Upper lobe of left lung (tissue), 6 donors: ENCODE data around the gene PNLIPRP2. TPM values are rescaled to one million over a fixed set of nuclear protein-coding genes. Genes with fewer than 3 reads are reported as not detected.

Experiments
- ATAC-seq, 2 donors: fragments of 200-7000 bp; cut with Tn5 transposase; one replicate each; pipeline ENCODE4 v1.9.1; 2022; ENCODE audit warnings: mild to moderate bottlenecking in 2 of 2, moderate library complexity in 2 of 2; ENCODE audit not compliant: low FRiP score in 2 of 2
- DNase-seq, 2 donors: peaks; one replicate each; pipeline ENCODE4 v3.0.0-alpha.2; 2019 to 2020
- H3K27ac ChIP-seq, 4 donors: fragments of 200-600 bp; sonication (generic); one replicate each; pipeline ENCODE4 v1.5.1; 2016 to 2019
- H3K27me3 ChIP-seq, 4 donors: fragments of 200-600 bp; sonication (generic); one replicate each; pipeline ENCODE4 v1.5.1; 2017 to 2019
- H3K36me3 ChIP-seq, 4 donors: fragments of 200-600 bp; sonication (generic); one replicate each; pipeline ENCODE4 v1.5.1; 2016 to 2019
- H3K4me1 ChIP-seq, 4 donors: fragments of 200-600 bp; sonication (generic); one replicate each; pipeline ENCODE4 v1.5.1; 2018 to 2019
- H3K4me3 ChIP-seq, 4 donors: fragments of 200-600 bp; sonication (generic); one replicate each; pipeline ENCODE4 v1.5.1; 2017 to 2019; ENCODE audit warnings: mild to moderate bottlenecking in 2 of 4, moderate library complexity in 1 of 4
- H3K9me3 ChIP-seq, 4 donors: fragments of 200-600 bp; sonication (generic); one replicate each; pipeline ENCODE4 v1.5.1; 2018 to 2019
- EP300 ChIP-seq, 4 donors: sonication (generic); formaldehyde crosslinking; IDR thresholded peaks; one replicate each; pipeline ENCODE4 v1.5.1; 2017; ENCODE audit warnings: antibody characterized with exemption in 4 of 4, control low read depth in 2 of 4
- POLR2A ChIP-seq, 4 donors: fragments of 450-650 bp; IDR thresholded peaks; one replicate each; pipeline ENCODE4 v1.5.1; 2016 to 2017; ENCODE audit warnings: antibody characterized with exemption in 4 of 4, mild to moderate bottlenecking in 2 of 4
- POLR2AphosphoS5 ChIP-seq, 2 donors: sonication (generic); formaldehyde crosslinking; IDR thresholded peaks; one replicate each; pipeline ENCODE4 v1.5.1; 2017; ENCODE audit warnings: antibody characterized with exemption in 2 of 2
- WGBS, 2 donors: methylation state at CpG; one replicate each; pipeline ENCODE4 v1.1.5; 2017 to 2018; 5-methylcytosine and 5-hydroxymethylcytosine counted together
- total RNA-seq, 6 donors: library from RNA; depleted of rRNA in 4 of 6; stranded (reverse); fragments of >200 nt in 4 of 6; gene quantifications; one replicate each; pipeline versions ENCODE4 v1.1.0 to v1.2.1, GENCODE V29; 2016 to 2021
- TF ChIP-seq, protein P1 (sequence below), 6 experiments: fragments of 450-650 bp in 4 of 6; fragments of 200-600 bp in 2 of 6; sonication (generic) in 2 of 6; IDR thresholded peaks; one replicate each; pipeline ENCODE4 v1.5.1; 2016 to 2019; ENCODE audit warnings: antibody characterized with exemption in 6 of 6
- donor health status: DM: no; HTN: no; CAD: no; lungs with moderate emphysema.
- donor health status: DM: no; HTN: yes; CAD: no; lungs with severe emphysema.

The PNLIPRP2 gene
- total RNA-seq, 6 donors from 2014 or later = 0.49 to 0.88 TPM; not detected in 4

DNA sequence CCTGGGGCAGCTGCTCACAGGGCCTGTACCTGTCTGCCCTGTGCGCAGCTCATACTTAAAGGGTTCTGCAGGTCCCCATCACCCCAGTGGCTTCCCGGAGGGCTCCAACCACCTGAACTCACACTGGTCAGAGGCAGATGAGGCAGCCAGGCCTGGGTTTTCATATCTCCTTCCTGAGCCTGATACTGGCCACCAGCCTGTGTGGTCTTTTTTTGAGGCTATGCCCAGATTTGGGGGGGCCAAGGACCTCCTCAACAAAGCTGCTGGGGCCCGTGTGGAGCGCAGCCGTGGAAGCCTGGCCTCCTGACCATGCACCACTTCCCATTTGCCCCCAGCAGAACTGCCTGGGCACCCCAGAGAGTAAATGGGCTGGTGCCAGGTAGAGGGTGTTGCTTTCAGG is 25.7 kb downstream of the PNLIPRP2 start:
- TF ChIP-seq POLR2AphosphoS5 (IDR thresholded peaks at IDR 0.05) = no peak
- TF ChIP-seq EP300 (IDR thresholded peaks at IDR 0.05) = no peak
- TF ChIP-seq POLR2A (IDR thresholded peaks at IDR 0.05) = no peak
- TF ChIP-seq, protein P1, sequence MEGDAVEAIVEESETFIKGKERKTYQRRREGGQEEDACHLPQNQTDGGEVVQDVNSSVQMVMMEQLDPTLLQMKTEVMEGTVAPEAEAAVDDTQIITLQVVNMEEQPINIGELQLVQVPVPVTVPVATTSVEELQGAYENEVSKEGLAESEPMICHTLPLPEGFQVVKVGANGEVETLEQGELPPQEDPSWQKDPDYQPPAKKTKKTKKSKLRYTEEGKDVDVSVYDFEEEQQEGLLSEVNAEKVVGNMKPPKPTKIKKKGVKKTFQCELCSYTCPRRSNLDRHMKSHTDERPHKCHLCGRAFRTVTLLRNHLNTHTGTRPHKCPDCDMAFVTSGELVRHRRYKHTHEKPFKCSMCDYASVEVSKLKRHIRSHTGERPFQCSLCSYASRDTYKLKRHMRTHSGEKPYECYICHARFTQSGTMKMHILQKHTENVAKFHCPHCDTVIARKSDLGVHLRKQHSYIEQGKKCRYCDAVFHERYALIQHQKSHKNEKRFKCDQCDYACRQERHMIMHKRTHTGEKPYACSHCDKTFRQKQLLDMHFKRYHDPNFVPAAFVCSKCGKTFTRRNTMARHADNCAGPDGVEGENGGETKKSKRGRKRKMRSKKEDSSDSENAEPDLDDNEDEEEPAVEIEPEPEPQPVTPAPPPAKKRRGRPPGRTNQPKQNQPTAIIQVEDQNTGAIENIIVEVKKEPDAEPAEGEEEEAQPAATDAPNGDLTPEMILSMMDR (IDR thresholded peaks at IDR 0.05) = no peak
- Histone ChIP-seq H3K4me3 (no peak overlapping the region), H3K4me1 (no peaks in the 10 kb centered on the region), H3K27ac (no peak overlapping the region), H3K36me3 (no peaks in the 10 kb centered on the region), H3K27me3 (no peaks in the 10 kb centered on the region), H3K9me3 (peaks cover 0 to 5% (median 0%) of the 10 kb centered on the region in 4 donors)
- 90 to 98% methylated on average over 5 of the region's 5 CpGs for WGBS, 2 donors
- peak in 1 of 2 donors; percentile 40 for DNase-seq
- ATAC-seq = no peak

DNA sequence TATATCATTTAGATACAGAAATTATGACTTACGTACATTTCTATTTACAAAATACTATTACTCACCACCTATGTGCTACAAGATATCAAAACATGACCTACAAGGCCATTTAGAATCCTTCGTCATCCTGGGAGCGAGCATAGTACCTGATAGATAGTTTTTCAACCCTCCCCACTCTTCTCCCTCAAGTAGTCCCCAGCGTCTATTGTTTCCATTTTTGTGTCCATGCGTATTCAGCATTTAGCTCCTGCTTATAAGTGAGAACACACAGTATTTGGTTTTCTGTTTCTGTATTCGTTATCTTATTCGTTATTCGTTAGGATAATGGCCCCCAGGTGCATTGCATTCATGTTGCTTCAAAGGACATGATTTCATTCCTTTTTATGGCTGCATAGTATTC is 28.1 kb downstream of the PNLIPRP2 start:
- no peak overlapping the region for H3K27ac ChIP-seq
- H3K36me3 ChIP-seq = no peaks in the 10 kb centered on the region
- DNase-seq (no peak), ATAC-seq (no peak)
- no peaks in the 10 kb centered on the region for H3K27me3 ChIP-seq
- no peak overlapping the region for H3K4me3 ChIP-seq
- peaks cover 0 to 5% (median 0%) of the 10 kb centered on the region in 4 donors for H3K9me3 ChIP-seq
- WGBS, 2 donors = 82 to 85% methylated on average over 8 of the region's 8 CpGs
- H3K4me1 ChIP-seq = no peaks in the 10 kb centered on the region
- no peak for TF ChIP-seq POLR2A (IDR thresholded peaks at IDR 0.05)
- no peak for TF ChIP-seq EP300 (IDR thresholded peaks at IDR 0.05)
- TF ChIP-seq POLR2AphosphoS5 (IDR thresholded peaks at IDR 0.05) = no peak
- TF ChIP-seq, protein P1 (IDR thresholded peaks at IDR 0.05) = no peak

DNA sequence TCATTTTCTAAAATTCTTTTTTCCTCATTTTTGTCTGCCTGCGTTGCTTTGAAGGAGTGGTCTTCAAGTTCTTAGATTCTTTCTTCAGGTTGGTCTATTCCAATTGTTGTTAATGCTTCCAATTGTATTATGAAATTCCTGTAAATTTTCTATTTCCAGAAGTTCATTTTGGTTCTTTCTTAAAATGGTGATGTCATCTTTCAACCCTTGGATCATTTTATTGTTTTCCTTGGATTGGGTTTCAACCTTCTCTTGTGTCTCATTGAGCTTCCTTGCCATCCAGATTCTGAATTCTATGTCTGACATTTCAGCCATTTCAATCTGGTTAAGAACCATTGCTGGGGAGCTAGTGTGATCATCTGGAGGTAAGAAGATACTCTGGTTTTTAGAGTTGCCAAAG is 33.1 kb downstream of the PNLIPRP2 start:
- H3K27me3 ChIP-seq = no peaks in the 10 kb centered on the region
- H3K27ac ChIP-seq = no peak overlapping the region
- DNase-seq = no peak
- H3K36me3 ChIP-seq = no peaks in the 10 kb centered on the region
- H3K9me3 ChIP-seq = peaks cover 0 to 4% (median 0%) of the 10 kb centered on the region in 4 donors
- ATAC-seq = no peak
- no peak overlapping the region for H3K4me3 ChIP-seq
- H3K4me1 ChIP-seq = no peaks in the 10 kb centered on the region
- WGBS, 2 donors = 81 to 89% methylated on average over 1 of the region's 1 CpG
- TF ChIP-seq, protein P1 (IDR thresholded peaks at IDR 0.05) = no peak
- TF ChIP-seq POLR2A (IDR thresholded peaks at IDR 0.05) = no peak
- no peak for TF ChIP-seq EP300 (IDR thresholded peaks at IDR 0.05)
- TF ChIP-seq POLR2AphosphoS5 (IDR thresholded peaks at IDR 0.05) = no peak

DNA sequence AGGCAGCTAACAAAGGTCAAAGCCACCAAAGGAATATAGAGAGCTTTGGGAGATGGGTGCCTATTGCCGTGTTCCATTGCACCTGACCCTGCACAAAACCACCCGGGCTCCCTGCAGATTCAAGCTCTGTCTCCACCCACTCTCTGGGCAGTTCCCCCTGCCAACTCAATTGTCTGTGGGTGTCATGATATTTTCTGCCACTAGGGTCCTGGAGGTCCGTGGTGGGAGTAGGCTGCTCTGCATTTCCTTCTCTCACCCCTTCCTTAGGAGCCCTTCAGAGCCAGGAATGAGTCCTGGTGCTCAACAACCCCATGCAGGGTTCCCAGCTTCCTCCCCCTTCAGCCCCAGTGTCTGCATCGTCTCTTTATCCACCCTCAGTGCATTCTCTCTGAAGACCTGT is 34.1 kb downstream of the PNLIPRP2 start:
- ATAC-seq (no peak), DNase-seq (no peak)
- no peak overlapping the region for H3K4me3 ChIP-seq
- no peaks in the 10 kb centered on the region for H3K36me3 ChIP-seq
- H3K27ac ChIP-seq = no peak overlapping the region
- WGBS, 2 donors = 23 to 44% methylated on average over 3 to 4 of the region's 4 CpGs
- H3K9me3 ChIP-seq = no peaks in the 10 kb centered on the region
- no peaks in the 10 kb centered on the region for H3K27me3 ChIP-seq
- TF ChIP-seq, protein P1 (IDR thresholded peaks at IDR 0.05) = peak in 1 of 6 experiments; percentile 23
- TF ChIP-seq POLR2A (IDR thresholded peaks at IDR 0.05) = no peak
- H3K4me1 ChIP-seq = no peaks in the 10 kb centered on the region

DNA sequence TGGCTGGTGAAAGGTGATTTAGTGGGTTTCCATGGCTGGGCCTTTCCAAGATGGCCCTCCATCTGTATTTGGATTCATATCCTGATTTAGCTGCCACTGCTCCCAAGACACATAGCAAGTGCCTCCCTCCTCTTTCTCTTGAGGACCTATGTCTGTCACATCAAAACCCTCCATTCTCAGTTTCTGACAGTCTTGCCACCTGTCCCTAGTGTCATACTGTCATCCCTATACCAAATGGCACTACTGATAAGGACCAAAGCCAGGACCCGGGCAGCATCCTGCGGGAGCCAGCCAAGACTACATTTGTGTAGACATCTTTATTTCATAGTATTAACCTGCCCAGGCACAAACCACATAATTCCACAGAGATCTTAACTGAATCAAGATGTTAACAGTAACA is 34.8 kb downstream of the PNLIPRP2 start:
- no peak for ATAC-seq
- Histone ChIP-seq H3K36me3 (no peaks in the 10 kb centered on the region), H3K9me3 (no peaks in the 10 kb centered on the region), H3K27ac (no peak overlapping the region), H3K4me1 (no peaks in the 10 kb centered on the region), H3K4me3 (no peak overlapping the region), H3K27me3 (no peaks in the 10 kb centered on the region)
- WGBS, 2 donors = 75 to 82% methylated on average over 2 of the region's 2 CpGs
- DNase-seq = no peak
- no peak for TF ChIP-seq POLR2AphosphoS5 (IDR thresholded peaks at IDR 0.05)
- TF ChIP-seq, protein P1 (IDR thresholded peaks at IDR 0.05) = no peak
- TF ChIP-seq POLR2A (IDR thresholded peaks at IDR 0.05) = no peak
- no peak for TF ChIP-seq EP300 (IDR thresholded peaks at IDR 0.05)
